DND-41 (cell line): ENCODE measurements around the gene PDZRN3.

Experiments used
- ATAC-seq: fragments of 200-7000 bp; cut with Tn5 transposase; 3 replicates; pipeline ENCODE4 v1.9.1; 2021; ENCODE audit warnings: low read depth; ENCODE audit not compliant: insufficient read depth
- DNase-seq: peaks from one replicate; pipeline ENCODE4 v3.0.0-alpha.2; 2020
- H2AFZ ChIP-seq: 2 replicates; pipeline ENCODE4 v1.6.0; 2012; ENCODE audit warnings: low read depth, low read length
- H3K27ac ChIP-seq: 2 replicates; pipeline ENCODE4 v1.5.1; 2012; ENCODE audit warnings: low read length, inconsistent platforms
- H3K27me3 ChIP-seq: fragments of 200-600 bp; sonication (generic); 2 replicates; pipeline ENCODE4 v1.6.0; 2012; ENCODE audit warnings: low read length, mild to moderate bottlenecking, inconsistent platforms; ENCODE audit not compliant: insufficient read depth, poor library complexity
- H3K36me3 ChIP-seq: 2 replicates; pipeline ENCODE4 v1.5.1; 2012; ENCODE audit warnings: low read length, inconsistent platforms; ENCODE audit not compliant: insufficient read depth
- H3K4me1 ChIP-seq: 2 replicates; pipeline ENCODE4 v1.5.1; 2012; ENCODE audit warnings: mild to moderate bottlenecking, low read length; ENCODE audit not compliant: insufficient read depth
- H3K4me2 ChIP-seq: 2 replicates; pipeline ENCODE4 v1.6.0; 2012; ENCODE audit warnings: mild to moderate bottlenecking, moderate library complexity, low read length, inconsistent platforms; ENCODE audit not compliant: insufficient read depth
- H3K4me3 ChIP-seq, 2 experiments: fragments of 200-600 bp in 1 of 2; shearing (Covaris generic) in 1 of 2; 2 replicates each; pipeline ENCODE4 v1.5.1; 2012 to 2016; ENCODE audit warnings: inconsistent platforms in 2 of 2, low read length in 2 of 2, mild to moderate bottlenecking in 2 of 2, low read depth in 1 of 2, moderate library complexity in 1 of 2
- H3K79me2 ChIP-seq: 2 replicates; pipeline ENCODE4 v1.6.0; 2012; ENCODE audit warnings: low read length, inconsistent platforms; ENCODE audit not compliant: insufficient read depth
- H3K9ac ChIP-seq: 2 replicates; pipeline ENCODE4 v1.6.0; 2012; ENCODE audit warnings: low read depth, mild to moderate bottlenecking, inconsistent platforms, low read length, moderate library complexity
- H3K9me3 ChIP-seq: 2 replicates; pipeline ENCODE4 v1.5.1; 2012; ENCODE audit warnings: low read length, moderate library complexity, mild to moderate bottlenecking, inconsistent platforms; ENCODE audit not compliant: insufficient read depth, severe bottlenecking
- H4K20me1 ChIP-seq: 2 replicates; pipeline ENCODE4 v1.6.0; 2012; ENCODE audit warnings: low read length; ENCODE audit not compliant: insufficient read depth
- EZH2 ChIP-seq: IDR thresholded peaks from 3 replicates; pipeline ENCODE4 v1.6.1; 2012; ENCODE audit warnings: borderline replicate concordance, low read depth, mild to moderate bottlenecking, moderate library complexity, low read length, inconsistent platforms; ENCODE audit not compliant: severe bottlenecking
- TF ChIP-seq, protein P1 (sequence below): IDR thresholded peaks from 2 replicates; pipeline ENCODE4 v1.5.1; 2012; ENCODE audit warnings: borderline replicate concordance, low read length, moderate library complexity, mild to moderate bottlenecking; ENCODE audit not compliant: poor library complexity, severe bottlenecking; ENCODE audit errors: extremely low read depth

The PDZRN3 gene

GRCh38 chr3:73484656-73485248, 140.0 kb downstream of the PDZRN3 start:
- Histone ChIP-seq H2AFZ (no peak overlapping the region), H4K20me1 (no peaks in the 10 kb centered on the region), H3K79me2 (no peaks in the 10 kb centered on the region), H3K36me3 (no peaks in the 10 kb centered on the region), H3K9ac (no peak overlapping the region), H3K4me3 (no peak overlapping the region), H3K27ac (no peak overlapping the region), H3K9me3 (no peaks in the 10 kb centered on the region), H3K4me1 (no peaks in the 10 kb centered on the region), H3K4me2 (no peak overlapping the region), H3K27me3 (peaks cover 21% of the 10 kb centered on the region)
- TF ChIP-seq EZH2 = no peak
- TF ChIP-seq, protein P1, sequence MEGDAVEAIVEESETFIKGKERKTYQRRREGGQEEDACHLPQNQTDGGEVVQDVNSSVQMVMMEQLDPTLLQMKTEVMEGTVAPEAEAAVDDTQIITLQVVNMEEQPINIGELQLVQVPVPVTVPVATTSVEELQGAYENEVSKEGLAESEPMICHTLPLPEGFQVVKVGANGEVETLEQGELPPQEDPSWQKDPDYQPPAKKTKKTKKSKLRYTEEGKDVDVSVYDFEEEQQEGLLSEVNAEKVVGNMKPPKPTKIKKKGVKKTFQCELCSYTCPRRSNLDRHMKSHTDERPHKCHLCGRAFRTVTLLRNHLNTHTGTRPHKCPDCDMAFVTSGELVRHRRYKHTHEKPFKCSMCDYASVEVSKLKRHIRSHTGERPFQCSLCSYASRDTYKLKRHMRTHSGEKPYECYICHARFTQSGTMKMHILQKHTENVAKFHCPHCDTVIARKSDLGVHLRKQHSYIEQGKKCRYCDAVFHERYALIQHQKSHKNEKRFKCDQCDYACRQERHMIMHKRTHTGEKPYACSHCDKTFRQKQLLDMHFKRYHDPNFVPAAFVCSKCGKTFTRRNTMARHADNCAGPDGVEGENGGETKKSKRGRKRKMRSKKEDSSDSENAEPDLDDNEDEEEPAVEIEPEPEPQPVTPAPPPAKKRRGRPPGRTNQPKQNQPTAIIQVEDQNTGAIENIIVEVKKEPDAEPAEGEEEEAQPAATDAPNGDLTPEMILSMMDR = no peak
- DNase-seq (no peak), ATAC-seq (no peak)

DNA sequence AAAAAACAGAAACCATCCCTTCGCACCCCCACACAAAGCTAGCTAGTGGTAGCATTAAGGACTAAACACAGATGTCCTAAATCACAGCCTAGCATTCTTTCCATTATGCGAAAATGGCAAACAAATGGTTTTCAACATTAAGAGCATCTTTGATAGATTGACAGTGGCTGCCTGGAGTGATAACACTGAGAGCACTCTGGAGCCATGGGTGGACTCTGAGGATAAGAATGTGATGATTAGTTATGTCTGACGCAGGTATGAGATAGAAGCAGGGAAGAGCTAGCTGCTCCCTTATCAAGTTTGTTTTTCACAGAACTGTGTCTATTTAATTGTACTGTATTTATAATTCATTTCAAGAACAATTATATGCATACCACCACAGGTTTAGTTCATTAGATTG, 142.9 kb downstream of the PDZRN3 start:
- H3K36me3 ChIP-seq = no peaks in the 10 kb centered on the region
- H3K4me1 ChIP-seq = no peaks in the 10 kb centered on the region
- H3K4me2 ChIP-seq = no peak overlapping the region
- no peak for ATAC-seq
- no peaks in the 10 kb centered on the region for H3K79me2 ChIP-seq
- no peak overlapping the region for H3K27ac ChIP-seq
- no peaks in the 10 kb centered on the region for H4K20me1 ChIP-seq
- no peak for DNase-seq
- H3K4me3 ChIP-seq = no peak overlapping the region
- peaks cover 14% of the 10 kb centered on the region for H3K27me3 ChIP-seq
- TF ChIP-seq EZH2 = no peak
- TF ChIP-seq, protein P1 = no peak
- H3K9me3 ChIP-seq = peaks cover 4% of the 10 kb centered on the region
- no peak overlapping the region for H2AFZ ChIP-seq
- H3K9ac ChIP-seq = no peak overlapping the region

- H3K9ac ChIP-seq = no peak overlapping the region
- H3K79me2 ChIP-seq = no peaks in the 10 kb centered on the region
- H3K27me3 ChIP-seq = peaks cover 14% of the 10 kb centered on the region
- H3K4me1 ChIP-seq = no peaks in the 10 kb centered on the region
- no peak for TF ChIP-seq EZH2
- TF ChIP-seq, protein P1 = no peak
- ATAC-seq (no peak), DNase-seq (no peak)
- peaks cover 10% of the 10 kb centered on the region for H3K9me3 ChIP-seq
- H4K20me1 ChIP-seq = no peaks in the 10 kb centered on the region
- H2AFZ ChIP-seq = no peak overlapping the region
- H3K4me2 ChIP-seq = no peak overlapping the region
- H3K36me3 ChIP-seq = no peaks in the 10 kb centered on the region
- no peak overlapping the region for H3K4me3 ChIP-seq
- H3K27ac ChIP-seq = no peak overlapping the region
Observed at GRCh38 chr3:73480187-73480672, 144.5 kb downstream of the PDZRN3 start.

GRCh38 chr3:73479325-73479724, 145.4 kb downstream of the PDZRN3 start:
- Histone ChIP-seq H3K27me3 (peaks cover 13% of the 10 kb centered on the region), H3K4me2 (no peak overlapping the region), H2AFZ (no peak overlapping the region), H3K9me3 (peaks cover 10% of the 10 kb centered on the region), H3K27ac (no peak overlapping the region), H3K36me3 (no peaks in the 10 kb centered on the region), H3K9ac (no peak overlapping the region), H3K79me2 (no peaks in the 10 kb centered on the region), H4K20me1 (no peaks in the 10 kb centered on the region), H3K4me3 (no peak overlapping the region), H3K4me1 (no peaks in the 10 kb centered on the region)
- TF ChIP-seq, protein P1 = no peak
- no peak for TF ChIP-seq EZH2
- ATAC-seq (no peak), DNase-seq (no peak)
